ENCODE data around the gene CHST1. TPM values are rescaled to one million over a fixed set of nuclear protein-coding genes. Genes with fewer than 3 reads are reported as not detected.
A peak's percentile ranks its signal among the peaks of the same experiment; 100 is the strongest.

Gene CHST1
- total RNA-seq, 1 donor from 2014 or later = 10.6 TPM

DNA sequence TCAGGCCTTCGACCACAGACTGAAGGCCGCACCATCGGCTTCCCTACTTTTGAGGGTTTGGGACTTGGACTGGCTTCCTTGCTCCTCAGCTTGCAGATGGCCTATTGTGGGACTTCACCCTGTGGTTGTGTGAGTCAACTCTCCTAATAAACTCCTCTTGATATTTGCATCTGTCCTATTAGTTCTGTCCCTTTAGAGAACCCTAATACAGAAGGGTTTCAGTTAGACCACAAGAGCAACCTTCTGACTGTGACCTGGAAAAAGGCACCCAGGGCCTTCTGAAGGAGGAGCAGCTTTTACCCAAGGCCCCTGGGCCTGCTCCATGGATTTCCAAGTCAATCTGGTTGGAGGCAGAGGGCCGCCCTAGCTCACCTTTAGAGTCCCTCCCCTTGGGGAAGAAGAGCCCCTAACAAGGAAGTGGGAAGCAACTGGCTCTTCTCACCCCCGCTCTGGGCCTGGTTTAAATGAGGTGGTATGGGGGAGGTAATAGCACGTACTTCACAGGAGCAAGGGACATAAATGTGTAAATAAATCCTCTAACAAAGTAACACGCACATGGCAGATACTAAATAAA lies 11.2 kb upstream of the CHST1 start:
- no peak for DNase-seq (ENCODE audit: low spot score in 2 of 2)

DNA sequence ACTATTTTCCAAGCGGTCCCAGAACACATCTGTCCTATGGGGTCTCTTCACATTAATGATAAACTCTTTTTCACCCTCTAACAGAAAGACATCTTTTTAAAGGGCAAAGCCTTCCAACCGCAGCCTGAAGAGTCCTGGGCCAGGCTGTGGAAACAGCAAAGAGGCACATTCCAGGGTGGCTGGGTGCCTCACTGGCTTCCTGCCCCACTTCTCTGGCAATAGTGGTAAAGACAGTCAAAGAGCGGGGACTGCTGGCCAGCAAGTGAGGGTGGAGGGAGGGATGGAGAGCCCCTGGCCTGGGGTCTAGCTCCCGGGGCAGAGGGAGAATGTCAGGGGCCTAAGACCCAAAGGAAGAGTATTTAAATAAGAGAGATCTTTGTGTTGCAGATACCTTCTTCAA lies 10.2 kb upstream of the CHST1 start:
- FAIRE-seq (no peak), DNase-seq (ENCODE audit: low spot score in 2 of 2) (no peak)

More for the DNA sequence above, 11.2 kb upstream of the CHST1 start:
- FAIRE-seq = no peak

DNA sequence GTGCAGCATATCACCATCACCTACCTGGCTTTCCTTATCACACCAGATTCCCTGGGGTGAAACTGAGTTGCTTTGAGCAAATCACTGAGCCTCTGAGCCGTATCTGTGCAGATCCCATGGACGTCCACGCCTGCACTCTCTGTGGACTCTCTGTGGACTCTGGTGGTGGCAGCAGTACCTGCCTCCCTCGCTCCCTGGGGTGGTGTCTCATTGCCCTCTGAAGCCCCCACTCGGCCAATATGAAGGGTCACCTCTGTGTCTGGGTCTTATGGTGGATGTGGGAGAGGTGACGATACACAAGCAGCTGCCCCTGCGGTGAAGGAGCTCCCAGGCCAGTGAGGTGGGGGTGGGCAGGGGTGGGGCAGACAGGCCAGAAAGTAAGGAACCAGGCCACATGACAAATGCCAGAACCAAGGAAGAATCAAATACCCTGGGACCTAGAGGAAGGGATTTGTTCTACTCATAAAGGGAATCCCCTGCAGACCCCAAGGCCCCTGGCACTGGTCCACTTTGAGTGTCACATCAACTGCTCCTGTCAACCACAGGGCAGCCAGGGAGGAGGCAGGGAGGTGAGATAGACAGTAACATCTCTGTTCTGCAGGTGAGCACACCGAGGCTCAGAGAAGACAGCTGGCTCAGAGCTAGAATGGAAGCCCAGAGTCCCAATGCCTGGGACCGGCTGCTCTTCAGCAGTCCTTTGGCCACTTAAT lies 9.2 kb upstream of the CHST1 start:
- DNase-seq (ENCODE audit: low spot score in 2 of 2) (no peak), FAIRE-seq (no peak)

DNA sequence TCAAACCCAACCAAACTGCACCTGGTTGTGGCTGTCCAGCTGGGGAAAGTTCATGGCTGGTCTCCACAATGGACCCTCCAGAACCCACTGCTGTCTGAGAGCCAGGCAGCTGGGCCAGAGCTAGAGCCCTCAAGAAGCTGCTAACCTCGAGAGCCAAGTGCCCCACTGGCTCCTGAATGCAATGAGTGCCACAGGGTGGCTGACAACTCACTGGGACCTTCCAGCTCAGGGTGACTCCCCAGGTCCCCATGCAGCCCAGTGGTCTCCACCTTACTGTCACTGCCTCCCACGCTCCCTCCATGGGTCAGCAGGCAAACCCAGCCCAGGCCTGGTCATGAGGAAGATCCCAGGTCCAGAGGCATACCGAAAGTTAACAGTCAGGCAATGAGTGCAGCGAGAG lies 8.0 kb upstream of the CHST1 start:
- FAIRE-seq = no peak

DNA sequence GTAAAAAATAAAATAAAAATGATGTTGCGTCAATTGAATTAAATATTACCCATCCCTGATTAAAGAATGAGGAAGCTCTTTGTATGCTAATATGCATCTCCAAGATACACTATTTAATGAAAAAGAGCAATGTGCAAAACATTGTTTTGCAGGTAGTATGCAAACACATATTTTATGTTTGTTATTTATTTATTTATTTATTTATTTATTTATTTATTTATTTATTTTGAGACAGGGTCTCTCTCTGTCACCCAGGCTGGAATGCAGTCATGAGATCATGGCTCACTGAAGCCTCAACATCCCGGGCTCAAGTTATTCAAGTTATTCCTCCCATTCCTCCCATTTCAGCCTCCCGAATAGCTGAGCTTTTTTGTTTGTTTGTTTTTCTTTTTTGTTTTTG lies 7.2 kb upstream of the CHST1 start:
- DNase-seq (ENCODE audit: low spot score in 2 of 2) (no peak), FAIRE-seq (no peak)

More for the DNA sequence above, 8.0 kb upstream of the CHST1 start:
- DNase-seq (ENCODE audit: low spot score in 2 of 2) = no peak

DNA sequence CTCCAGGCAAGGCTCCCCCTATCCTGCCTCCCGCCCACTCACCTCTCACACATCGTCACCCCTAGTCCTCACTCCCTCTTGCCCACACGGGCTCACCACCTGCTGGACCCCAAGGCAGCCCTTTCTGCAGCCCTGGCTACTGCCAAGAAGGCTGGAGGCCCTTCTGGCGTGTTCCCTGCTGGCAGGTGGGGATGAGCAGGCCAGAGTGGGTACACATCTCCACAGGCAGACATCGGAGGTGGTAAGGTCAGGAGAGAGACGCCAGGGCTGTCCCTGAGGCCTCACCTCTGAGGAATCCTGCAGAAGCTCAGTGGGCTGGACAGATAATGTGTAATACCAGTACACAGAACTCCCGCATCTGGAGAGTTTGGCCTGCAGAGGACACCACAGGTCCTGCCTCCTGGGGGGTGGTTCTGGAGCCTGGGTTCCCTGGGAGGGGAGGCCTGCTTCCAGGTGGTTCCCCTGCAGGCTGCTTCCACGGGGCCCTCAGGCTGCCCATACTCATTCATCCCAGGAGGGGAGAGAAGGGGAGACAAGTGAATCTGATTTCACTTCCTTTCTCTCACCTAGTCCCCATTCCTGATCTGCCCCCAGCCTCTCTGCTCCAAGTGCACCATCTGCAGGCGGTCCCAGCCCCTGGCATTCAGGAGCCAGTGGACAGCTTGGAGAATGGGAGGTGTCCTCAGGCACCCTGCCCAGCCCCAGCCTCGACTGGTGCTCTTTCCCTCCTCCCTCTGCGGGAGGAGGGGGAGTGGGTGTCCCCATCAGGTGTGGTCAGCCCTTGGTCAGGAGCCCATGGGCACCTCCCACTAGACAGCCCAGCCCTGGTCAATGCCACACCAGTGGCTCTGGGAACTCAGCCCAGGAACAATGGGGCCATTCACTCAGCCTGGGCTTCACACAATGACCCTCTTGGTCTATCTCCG lies 6.1 kb upstream of the CHST1 start:
- no peak for FAIRE-seq
- DNase-seq (ENCODE audit: low spot score in 2 of 2) = peak; percentile 67 to 70

DNA sequence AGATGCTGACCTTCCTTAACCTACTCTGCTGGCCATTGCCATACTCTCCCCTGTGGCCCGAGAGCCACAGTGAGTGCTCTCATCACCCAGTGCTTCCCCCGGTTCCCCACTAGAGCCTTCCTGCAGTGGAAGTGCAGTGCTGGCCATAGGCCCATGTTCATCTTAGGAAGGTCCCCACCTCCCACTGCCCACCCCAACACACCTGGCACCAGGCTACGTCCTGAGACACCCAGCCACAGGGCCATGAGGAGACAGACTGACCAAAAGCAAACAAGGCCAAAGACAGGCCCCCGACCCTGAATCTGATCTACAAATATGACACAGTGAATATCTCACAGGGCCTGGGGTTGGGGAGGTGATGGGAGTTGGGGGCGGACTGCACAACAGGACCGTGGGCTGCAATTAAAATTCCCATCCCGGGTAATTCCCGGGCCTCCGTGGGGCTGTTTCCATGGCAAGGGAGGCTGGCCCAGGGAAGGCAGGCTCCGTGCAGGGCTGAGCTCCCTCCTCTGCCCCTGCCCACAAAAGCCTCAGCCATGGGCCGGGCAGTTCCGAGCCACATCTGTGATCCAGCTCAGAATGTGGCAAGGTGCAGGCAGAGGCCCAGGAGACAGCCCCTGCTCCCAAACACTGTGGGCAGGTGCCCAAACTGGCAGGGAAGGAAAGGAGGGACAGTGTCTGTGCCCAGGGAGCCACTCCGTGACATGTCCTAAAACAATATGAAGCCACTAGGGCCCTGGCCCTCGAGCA lies 5.1 kb upstream of the CHST1 start:
- DNase-seq (ENCODE audit: low spot score in 2 of 2) (no peak), FAIRE-seq (no peak)

DNA sequence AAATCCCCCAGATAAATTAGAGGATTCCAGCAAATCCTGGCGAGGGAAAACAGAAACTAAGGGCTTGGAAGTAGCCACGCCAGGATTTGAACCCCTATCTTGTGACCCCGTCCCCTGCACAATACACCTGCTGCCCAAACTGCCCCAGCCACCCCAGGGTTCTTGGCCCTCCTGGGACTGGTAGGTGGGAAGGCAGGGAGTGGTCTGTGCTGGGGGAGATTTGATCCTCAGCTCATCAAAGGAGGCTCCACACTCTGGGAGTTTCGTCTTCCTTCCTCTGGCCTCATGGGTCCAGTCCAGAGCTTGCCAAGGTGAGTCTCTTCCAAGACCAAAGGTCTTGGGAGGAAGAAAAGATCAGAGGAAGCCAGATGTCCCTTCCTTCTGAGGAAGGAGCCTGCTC lies 4.5 kb upstream of the CHST1 start:
- FAIRE-seq (no peak), DNase-seq (ENCODE audit: low spot score in 2 of 2) (no peak)

DNA sequence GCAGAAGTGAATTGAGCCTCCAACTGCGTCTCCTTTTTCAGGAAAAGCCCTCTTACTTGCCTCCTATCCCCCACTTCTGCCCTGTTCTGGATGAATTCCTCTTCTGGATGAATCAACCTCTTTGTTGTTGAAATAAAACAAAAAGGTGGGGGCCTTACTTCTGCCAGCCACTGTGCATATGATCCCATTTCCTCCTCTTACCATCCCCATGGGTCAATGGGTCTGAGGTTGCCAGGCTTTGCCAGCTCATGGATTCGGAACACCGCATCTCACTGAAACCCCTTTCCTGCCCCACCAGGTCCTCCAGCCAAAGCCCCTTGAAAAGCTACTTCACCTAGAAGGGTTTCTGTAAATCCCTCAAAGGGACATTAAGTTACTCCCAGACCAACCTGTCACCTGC lies 3.7 kb upstream of the CHST1 start:
- FAIRE-seq (no peak), DNase-seq (ENCODE audit: low spot score in 2 of 2) (no peak)

DNA sequence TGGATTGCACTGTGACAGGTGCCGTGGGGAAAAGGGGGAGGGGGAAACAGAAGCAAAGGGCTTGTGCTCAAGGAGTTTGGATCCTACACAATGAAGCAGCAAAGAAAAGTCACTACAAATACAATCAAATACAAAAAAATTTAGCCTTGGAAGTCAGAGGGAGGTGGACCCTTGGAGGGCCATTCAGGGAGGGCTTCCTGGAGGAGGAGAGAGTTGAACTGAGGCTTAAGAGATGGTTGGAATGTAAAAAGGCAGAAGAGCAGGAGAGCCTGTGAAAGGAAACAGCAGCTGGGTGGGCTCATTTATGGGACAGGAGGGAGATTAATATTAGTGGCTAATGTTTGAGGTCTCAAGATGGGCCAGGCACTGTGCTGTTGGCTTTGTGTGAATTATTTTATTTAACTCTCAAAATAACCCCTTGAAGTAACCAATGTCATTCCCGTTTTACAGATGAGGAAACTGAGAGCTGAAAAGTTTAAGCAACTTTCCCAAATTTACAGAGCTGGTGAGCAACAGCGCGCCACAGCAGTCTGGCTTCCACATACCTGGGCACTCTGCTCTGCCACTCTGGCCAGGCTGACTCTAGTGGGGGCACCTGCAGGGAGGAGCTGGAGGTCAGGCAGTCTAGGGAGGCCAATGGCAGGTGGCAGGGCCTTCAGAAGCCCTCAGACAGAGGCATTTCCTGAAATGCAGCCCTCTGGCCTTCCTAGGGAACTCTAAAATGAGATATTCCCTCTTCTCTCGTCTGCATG lies 2.7 kb upstream of the CHST1 start:
- no peak for DNase-seq (ENCODE audit: low spot score in 2 of 2)
- FAIRE-seq = no peak

DNA sequence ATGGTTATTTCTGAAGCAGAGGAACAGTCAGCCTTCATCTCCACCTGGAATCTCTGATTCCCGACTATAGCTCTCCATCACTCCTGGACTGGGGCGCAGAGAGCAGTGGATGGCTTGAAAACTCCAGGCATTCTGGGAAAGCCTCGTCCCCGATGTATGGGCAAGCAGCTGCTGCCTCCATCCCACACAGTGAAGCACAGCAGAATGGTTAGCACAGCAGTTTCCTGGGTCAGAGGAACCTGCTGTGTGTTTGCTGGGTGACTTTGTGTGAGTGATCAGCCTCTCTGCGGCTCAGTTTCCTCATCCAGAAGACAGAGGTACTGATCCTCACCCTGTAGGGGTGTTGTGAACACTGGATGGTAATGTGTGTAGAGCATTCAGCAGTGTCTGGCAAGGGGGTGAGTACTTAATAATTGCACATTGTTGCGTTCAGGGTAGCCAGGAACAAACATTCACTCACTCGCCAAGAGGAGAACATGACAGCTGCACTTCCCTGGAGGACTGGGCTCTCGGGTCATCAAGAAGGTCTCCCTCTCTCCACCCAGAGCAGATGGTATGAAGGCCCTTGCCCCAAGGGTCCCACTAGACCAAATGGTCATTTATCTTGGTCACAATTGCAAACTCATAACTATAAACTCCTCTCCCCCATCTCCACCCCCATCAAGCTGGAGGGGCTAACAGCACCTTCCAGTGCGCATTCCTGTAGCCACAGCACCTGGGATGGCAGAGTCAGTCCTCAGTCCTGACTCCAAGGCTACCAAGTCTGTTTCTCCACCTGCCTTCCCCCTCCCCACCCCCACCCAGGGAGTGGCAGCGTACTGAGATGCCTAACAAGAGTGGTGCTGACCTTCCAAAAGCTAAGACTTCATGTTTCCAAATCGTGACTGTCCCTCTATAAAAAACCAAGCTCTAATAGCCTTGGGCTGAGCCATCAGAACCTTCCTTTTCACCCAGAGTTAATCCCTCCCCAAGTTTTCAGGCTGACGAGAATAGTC lies 1.5 kb upstream of the CHST1 start:
- no peak for DNase-seq (ENCODE audit: low spot score in 2 of 2)

DNA sequence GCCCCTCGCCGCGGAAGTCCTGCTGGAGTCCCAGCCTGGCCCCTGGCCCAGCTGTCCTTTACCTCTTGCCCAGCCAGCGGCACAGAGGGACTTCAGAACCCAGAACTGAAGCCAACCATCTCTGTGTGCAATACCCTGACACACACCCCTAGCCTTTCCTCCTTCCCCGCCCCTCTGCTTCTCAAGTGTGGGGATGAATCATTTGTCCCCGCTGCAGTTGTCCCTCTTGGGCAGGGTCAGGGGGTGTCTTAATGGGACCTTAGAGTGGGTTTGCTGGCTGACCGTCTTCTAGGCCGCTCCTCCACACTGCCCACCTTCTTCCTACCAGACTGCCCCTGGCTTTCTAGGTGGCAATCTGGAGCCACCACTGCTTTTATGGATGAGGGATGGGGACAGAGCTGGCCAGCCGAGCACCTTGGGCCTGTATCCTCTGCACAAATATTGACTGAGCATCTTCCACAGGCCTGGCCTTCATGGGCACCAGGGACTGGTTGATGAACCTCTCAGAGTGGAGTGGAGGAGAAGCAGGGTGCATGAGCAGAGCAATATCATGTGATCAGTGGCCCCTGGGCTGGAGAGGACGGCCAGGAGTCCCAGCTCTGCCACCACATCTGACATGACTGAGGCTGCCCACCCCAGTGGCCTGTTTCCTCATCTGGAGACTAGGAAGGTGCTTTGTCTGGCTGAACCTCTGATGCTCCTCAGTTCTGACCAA lies 668 bp upstream of the CHST1 start:
- FAIRE-seq (no peak), DNase-seq (ENCODE audit: low spot score in 2 of 2) (peak in 1 of 2 donors; percentile 53)

More for the DNA sequence above, 1.5 kb upstream of the CHST1 start:
- FAIRE-seq = no peak

DNA sequence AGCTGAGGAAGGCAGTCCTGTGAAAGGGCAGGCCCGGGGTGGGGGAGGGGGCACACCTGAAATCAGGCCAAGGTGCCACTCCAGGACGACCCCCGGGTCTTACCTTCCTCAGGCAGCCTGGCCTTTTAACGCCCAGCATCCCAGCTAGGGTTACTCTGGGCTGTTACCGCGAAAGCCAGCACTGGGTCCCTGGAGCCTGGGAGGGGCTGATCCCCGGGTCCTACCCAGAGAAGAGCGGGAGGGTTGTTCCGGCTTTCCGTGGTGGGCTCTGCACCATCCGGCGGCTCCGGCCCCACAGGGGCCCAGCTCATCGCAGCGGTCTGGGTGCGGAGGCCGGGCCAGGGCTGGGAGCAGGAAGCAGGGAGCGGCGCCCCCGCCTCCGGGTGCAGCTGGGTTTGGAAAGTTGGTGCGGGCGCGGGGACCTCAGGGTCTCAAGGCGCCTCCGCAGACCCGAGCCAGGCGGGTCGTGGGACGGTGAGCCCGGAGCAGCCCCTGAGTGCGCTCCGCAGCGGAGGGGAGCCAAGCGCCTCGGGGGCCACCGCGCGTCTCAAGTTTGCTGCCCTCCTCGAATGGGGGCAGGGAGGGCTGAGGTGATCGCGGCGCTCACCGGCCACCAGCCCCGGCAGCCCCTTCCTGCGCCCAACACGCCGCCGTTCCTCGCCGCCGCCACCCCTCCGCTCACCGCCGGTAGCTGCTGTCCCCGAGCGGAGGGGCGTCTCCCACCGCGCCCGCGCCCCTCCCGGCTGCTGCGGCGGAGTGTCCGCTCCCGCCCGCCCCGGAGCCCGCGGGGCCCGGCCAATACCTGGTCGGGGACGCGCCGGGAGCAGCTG lies 831 bp downstream of the CHST1 start:
- FAIRE-seq (no peak), DNase-seq (ENCODE audit: low spot score in 2 of 2) (peak in 1 of 2 donors; percentile 36)

DNA sequence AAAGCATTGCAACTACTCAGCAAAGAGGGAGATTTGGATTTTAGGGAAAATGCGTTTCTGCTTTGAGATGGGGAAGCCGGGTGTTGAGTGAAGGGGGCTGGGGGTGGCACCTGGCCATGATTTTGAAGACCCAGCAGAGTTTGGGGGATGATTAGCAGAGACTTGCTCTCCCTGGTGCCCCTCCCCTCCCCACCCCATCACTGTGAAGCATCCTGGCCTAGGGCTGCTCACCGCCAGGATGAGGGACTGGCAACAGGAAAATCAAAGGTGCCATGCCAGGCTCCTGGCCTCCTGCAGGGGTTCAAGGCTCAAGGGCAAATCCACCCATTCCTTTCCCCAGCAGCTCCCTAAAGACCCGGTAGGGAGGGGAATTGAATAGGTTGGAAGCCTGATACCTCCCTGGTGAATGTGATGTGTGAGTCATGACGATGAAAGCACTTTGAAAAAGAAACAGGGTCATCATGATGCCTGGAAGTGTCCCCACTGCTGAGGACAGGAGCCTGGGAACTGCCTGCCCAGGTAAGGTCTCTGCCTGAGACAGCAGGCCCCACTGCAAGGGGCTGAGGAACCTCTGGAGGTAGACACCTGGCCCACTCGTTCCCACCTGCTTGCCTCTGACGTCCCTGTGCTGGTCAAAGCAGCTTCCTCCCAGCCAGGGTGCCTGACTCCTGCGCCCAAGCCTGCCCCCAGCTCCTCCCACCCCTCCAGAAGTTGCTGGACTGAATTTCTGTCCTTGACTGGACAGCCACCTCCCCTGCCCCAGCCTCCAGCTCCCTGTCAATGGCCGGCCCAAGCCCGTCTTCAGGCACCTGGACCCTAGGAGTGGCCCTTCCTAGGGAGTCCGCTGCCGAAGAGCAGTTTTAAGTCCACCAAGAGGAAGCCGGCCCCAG lies 1.7 kb downstream of the CHST1 start:
- FAIRE-seq (no peak), DNase-seq (ENCODE audit: low spot score in 2 of 2) (peak in 1 of 2 donors; percentile 44)

DNA sequence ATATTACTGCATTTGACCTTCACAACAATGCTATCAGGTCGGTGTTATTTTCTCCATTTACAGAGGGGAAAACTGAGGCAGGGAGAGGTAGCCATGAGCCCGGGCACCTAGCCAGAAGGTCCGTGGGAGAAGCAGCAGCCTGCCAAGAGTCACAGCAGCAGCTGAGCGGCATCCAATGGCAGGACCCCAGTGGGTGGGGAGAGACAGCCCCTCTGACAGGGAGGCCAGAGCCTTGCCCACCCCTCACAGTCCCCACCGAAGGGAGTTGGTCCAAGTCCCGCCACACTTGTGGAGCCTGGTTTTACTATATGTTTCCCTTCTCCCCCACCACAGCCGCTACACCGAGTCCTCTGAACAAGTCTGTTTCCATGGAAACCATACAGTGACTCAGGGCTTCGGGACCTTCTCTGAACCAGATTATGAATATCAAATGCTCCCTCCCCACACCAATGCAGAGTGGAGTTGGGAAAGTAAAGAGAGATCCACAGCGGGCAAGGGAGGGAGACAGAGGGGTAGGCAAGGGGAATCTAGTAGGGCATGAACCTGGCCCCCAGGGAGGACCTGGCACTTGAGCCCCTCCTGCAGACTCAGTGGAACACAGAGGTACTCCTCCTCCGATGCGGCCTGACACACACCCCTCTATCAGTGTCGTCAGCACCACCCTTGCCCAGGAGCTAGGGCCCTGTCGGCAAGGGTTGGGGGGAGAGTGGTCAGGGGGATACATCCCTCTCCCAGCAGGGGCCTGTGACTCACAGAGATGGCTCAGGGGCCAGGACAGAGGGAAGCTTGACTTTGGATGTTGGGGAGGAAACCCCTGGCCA lies 2.5 kb downstream of the CHST1 start:
- FAIRE-seq = no peak

More for the DNA sequence above, 2.5 kb downstream of the CHST1 start:
- peak in 1 of 2 donors; percentile 55 for DNase-seq (ENCODE audit: low spot score in 2 of 2)

Data from frontal cortex (tissue), 4 donors.